Stromal cell of bone marrow (primary cell): ENCODE measurements around the gene PTP4A2.

ENCODE experiments used
- DNase-seq: peaks from one replicate; pipeline ENCODE4 v3.0.0-alpha.2; 2012; ENCODE audit warnings: low read depth

The PTP4A2 gene

DNA sequence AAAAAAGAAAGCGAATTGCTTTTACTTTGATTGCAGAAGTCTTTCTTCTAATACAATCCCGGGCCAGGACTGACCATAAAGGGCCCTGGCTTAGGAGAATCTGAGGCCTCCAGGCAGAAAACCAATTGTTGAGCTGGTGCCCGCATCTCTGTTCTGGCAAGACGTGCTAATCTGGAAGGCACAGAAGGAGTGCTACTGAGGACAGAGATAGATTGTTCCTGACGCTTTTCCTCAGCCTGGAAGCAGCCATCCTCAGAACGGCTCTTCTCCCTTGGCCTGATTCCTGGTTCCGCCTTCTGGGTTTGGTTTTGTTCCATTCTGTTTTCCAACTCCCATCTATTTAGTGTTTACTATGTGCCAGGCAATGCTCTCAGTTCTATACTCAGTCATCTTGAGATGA, 77.6 kb downstream of the PTP4A2 start:
- DNase-seq = no peak

DNA sequence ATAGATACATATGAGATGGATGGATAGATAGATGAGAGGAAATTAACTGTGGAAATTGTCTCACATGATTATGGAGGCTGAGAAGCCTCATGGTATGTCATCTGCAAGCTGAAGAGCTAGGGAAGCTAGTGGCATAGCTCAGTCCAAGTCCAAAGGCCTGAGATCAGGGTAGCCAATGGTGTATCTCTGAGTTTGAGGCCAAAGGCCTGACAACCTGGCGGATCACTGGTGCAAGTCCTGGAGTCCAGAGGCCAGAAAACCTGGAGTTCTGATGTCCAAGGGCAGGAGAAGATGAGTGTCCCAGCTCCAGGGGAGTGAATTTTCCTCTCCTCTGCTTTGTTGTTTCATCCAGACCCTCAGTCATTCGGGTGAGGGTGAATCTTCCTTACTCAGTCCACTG, 78.4 kb downstream of the PTP4A2 start:
- DNase-seq = no peak

DNA sequence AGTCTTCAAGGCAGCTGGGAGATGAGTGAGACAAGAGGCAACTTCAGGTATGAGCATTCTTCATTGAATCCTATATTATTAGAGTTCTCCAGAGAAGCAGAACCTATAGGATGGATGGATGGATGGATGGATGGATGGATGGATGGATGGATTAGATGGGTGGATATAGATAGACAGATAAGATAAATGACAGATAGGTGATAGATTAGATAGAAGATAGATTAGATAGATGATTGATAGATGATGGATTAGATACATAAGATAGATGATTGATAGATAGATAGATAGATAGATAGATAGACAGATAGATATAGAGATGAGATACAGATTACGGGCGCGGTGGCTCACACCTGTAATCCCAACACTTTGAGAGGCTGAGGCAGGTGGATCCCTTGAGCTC, 79.1 kb downstream of the PTP4A2 start:
- no peak for DNase-seq

DNA sequence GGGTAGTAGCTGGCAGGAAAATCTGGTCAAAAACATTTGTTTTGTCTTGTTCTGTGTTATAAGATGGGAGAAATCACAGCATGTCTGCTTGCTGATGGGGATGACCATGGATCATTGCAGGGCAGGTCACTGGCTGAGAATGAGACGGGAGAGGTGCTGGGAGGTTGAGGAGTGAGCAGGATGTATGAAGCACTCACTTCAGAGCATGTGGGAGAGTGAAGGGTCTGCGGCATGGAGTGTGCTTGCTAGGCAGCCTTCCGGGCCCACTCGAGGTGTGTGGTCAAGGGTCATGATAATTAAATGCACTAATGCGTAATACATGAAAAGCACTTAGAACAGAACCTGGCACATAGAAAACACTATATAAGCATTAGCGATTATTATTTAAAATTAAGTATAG, 80.3 kb downstream of the PTP4A2 start:
- DNase-seq = no peak
